HG03378 (cell line): ENCODE data around the gene OSBPL7.

ENCODE experiments used
- ATAC-seq: cut with Tn5 transposase; IDR thresholded peaks from one replicate; pipeline ENCODE4 v1.9.1; 2021; ENCODE audit warnings: mild to moderate bottlenecking, moderate library complexity; ENCODE audit not compliant: unreplicated experiment

OSBPL7 gene

DNA sequence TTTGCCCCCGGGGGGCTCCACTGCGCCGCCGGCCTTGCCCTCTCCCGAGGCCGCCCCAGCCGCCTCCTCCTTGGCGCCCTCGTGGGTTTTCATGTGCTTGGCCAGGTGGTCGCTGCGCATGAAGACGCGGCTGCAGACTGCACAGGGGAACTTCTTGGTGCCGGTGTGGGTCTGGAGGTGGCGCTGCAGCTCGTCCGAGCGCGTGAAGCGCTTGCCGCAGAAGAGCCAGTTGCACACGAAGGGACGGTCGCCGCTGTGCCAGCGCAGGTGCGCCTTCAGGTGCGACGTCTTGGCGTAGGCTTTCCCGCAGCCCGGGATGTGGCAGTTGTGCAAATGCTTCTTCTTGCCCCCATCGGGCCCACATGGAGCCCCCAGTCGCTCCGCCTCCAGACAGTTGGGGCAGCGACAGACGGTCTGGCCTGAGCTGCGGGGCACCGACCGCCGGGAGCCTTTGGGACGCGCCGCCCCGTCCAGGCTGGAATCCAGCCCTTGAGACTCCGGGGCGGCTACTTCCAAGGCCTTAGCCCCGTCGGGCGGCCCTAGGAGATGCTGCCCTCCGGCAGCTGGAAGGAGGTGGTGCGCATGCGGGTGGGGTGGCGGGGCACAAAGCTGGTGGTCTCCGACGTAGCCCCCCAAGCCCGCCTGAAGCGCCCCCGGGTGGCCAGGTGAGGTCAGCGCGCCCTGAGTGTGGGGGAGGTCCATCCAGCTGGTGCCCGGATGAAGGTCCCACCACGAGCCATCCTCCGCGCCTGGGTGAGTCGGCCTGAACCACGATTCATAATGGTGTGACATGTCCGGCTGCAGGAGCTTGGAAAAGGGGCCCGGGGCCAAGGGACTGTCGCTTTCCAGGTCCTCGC is 26.0 kb upstream of the OSBPL7 start:
- ATAC-seq = no peak

DNA sequence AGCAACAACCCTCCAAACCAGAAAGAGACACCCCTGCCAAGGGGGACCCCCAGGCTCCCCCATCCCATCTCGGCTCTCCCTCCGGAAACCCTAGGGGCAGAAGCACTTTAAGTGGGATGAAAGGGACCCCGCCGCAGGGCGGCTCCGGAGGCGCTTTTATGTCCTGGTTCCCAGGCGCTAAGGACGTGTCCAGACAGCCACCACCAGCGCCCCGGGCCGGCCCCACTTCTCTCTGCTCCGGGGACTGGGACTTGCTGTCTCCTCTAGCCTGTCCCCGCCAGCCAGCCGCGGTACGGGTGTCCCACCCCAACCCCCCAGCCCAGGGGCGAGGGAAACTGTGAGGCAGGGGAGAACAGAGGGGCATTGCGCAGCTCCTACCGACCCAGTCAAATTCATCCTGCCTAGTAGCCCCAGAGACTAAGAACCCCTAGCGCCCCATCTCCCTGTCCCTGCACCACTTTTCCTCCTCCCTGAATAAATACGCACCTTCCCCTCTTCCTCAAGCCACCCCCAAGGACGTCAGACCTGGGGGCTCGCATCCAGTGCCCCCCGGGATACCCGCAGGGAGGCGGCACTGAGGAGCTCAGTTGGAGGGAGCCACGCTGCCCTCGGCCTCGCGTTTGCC is 25.2 kb upstream of the OSBPL7 start:
- ATAC-seq = no peak

DNA sequence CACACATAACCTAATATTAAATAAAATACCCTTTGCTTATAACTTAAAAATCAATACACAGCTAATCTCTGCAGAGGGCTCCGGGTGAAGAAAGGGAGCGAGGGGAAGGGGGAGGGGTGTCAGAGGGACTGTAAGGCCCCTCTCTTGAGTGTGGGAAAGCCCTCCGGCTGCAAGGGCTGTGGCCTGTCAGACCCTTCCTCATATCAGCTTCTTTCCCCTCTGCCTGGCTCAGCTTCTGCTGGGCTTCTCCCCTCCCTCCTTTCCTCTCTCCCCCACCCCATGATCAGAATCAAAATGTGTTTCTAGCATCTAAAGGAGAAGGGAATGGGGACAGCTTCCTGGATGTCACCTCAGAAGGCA is 24.1 kb upstream of the OSBPL7 start:
- no peak for ATAC-seq

DNA sequence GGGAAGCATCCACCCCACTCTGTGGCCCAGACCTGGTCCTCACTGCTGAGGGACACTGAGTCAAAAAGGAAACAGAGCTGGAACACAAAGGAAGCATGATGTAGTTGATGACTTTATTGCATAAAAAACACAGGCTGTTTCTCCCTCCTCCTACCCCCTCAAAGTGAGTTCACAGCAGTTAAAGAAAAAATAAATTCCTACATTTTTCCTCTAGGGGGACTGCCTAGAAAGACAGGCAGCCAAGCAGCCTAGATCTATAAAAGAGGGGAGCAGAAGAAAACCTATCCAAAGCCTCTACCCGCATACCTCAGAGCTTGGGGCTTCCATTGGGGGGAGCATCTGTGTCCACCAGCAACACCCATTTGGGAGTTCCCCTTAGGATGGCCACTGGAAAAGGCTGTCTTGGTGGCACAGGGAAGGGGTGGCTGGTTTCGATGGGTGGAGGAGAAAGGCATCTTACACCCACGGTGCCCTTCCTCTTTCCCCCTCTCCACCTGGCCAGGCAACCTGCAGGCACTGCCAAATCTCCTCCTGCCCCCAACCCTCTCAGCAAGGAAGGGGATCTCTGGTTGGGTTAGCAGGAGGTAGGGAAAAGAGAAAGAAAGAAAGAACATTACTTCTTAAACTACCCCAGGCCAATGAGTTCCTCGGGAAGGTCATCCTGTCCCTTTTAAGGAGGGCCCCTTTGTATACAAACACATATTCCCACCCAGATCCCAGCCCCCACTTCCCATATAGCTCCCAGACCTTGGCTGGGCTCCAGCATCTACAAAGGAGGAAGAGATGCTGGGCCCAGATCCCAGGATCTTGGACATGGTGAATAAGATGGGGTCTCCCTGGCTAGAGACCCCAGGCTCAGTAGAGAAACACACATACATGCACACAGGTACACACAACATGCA is 23.5 kb upstream of the OSBPL7 start:
- ATAC-seq = no peak

DNA sequence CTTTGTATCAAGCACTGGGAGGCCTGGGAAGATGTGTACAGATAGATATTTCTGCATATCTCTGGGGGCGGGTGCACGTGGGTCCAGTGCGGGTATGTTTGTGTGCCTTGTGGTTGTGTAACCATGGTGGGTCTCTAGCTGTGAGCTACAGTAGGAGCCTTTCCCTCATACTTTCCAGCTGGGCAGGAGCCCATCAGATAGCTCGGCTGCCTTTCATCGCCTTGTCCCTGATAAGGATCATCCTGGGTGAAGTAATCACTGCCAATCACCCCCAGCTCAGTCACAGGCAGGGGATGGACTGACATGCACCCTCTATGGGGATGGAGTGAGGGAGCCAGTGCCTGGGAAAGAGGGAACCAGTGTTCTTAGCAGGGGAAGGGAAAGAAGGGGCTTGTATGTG is 22.6 kb upstream of the OSBPL7 start:
- no peak for ATAC-seq

DNA sequence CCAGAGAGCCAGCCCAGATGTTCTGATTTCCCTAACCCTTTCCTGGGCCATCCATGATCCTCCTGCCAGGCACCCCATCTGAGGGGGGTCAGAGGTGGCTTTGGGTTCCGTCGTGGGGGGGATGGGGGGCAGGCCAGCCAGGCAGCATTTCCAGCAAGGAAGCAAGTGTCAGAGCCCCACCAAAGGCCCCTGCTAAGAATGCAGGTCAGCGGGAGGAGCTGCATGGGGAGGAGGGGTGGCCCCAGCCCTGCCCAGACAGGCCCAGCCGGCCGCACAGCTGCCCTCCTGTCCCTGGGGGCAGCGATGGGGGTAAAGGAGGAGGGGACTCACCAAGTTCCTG is 21.8 kb upstream of the OSBPL7 start:
- no peak for ATAC-seq

DNA sequence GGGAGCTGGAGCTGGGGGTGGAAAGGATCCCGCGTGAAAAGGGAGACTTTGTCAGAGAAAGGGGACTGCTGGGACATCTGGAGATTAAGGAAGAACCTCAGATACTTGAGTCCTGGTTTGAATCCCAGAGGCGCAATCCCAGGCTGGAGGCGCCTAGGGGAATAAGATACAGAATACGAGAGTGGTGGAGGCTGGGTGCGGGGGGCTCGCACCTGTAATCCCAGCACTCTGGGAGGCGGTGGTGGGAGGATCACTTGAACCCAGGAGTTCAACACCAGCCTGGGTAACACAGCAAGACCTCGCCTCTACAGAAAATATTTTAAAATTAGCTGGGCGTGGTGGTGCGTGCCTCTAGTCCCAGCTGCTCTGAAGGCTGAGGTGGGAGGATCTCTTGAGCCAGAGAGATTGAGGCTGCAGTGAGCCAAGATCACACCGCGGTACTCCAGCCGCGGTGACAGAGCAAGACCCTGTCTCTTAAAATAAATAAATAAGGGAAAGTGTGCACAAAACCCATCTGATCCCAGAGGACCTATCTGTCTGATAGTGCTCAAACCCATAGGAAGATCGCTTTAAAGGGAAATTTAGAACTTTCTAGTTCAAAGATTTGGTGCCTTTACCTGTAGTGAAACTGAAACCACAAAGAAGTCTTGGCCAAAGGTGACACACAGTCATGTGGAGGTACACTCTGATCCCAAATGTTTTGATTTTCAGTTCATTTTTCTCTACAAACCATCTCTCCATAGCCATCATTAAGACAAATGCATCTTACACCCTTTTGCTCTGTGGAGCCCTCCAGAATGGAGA is 20.1 kb upstream of the OSBPL7 start:
- ATAC-seq = peak; percentile 6

DNA sequence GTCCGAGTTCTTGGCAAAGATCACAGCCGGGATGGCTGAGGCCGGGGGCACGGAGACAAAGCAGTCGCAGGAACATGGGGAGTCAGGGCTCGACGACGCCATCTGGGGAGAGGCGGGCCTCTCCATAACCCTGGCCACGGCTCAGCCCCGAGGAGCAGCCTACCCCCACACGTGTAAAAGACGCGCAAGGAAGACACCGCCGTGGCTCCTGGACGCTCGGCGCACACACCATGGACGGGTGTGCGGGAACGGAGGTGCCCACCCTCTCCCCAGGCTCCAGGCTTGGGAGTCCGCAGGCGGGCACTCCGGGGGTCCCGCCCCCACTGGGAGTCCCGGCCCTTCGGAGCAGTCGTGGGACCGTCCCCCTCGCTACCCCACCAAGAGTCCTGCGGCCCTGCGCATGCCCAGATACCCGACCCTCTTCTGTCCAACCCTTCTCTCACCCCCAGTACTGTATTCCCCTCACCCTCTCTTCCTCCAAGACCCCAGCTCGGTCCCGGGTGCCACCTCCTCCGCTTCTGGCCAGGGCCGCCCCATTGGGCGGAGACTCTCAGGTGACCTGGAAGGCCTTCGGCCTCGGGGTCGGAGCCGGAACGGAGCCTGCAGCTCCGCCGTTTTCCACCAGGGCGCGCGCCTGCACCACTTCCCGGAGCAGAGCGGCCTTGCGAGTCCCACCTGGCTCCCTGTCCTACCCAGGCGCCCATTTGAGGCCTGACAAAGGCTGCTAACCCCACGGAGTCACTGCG is 19.3 kb upstream of the OSBPL7 start, which contains the start of gene SCRN2:
SCRN2 (minus strand) TSS at position 532 of the 746 bp plus-strand sequence; CDS start at position 102, 430 bp downstream.
- peak; percentile 71 for ATAC-seq

DNA sequence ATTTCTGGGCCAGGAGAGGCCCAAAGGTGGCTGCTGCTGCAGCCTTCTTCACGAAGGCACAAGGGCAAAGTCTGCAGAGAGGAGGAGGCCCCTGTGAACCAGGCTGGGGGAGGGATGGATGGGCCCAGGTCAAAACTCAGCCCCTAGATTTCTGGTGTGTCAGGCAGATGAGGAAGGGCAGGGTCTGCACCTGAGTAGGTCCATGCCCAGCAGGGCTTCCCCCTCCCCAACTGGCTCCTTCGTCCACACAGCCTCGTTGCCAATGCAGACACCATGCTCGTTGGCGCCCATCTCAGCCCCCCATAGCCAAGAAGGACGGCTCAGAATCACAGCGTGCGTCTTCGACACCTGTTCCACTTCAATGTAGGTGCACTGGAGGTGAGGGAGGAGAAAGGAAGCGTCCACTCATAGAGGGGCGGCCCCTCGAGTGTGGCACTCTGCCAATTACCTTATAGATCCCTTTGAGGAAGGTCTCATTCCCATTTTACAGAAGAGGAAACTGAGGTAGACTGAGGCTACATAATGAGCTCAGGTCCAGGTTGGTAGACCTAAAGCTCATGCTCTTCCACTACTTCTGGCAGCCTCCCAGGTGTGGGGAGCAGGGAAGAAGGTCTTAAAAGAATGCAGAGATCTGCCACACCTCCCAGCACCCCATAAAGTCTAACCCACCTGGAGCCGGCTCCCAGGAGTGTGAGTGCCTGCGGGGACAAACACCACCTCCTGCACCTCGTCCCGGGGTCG is 18.6 kb upstream of the OSBPL7 start:
- no peak for ATAC-seq

DNA sequence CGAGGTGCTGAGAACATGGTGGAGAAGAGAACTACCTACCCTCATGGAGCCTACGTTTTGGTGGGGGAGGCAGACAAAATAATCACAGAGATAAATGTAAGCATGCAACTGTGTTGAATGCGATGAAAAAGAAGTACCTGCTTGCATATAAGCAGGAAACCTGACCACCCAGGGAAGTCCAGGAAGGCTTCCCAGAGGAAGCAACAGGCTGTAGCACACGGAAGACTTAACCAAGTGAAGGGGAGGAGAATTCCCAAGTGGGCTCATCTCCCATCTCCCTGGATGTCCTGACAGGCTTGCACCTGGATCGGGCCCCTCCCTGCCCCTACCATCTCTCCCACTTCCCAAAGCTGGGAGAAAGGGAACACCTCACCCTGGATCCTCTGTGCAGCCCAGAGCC is 17.5 kb upstream of the OSBPL7 start:
- ATAC-seq = no peak

DNA sequence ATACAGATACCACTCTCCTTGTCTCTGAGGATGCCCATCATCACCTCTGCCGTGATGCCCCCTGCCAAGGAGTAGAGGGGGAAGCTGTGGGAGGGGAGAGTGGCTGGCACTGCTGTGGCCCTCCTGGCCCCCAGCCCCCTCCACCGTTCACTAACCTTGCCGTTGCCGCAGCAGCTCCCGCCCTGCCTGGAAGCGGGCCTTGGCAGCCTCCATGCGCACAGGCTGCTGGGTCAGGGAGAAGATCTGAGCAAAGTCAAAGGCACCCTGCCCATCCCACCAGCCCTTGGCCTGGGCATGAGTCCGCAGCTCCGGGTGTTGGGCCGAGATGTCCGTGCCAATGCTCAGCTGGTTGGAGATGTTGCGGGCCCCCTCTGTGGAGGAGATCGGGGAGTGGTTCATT is 17.0 kb upstream of the OSBPL7 start:
- ATAC-seq = no peak

DNA sequence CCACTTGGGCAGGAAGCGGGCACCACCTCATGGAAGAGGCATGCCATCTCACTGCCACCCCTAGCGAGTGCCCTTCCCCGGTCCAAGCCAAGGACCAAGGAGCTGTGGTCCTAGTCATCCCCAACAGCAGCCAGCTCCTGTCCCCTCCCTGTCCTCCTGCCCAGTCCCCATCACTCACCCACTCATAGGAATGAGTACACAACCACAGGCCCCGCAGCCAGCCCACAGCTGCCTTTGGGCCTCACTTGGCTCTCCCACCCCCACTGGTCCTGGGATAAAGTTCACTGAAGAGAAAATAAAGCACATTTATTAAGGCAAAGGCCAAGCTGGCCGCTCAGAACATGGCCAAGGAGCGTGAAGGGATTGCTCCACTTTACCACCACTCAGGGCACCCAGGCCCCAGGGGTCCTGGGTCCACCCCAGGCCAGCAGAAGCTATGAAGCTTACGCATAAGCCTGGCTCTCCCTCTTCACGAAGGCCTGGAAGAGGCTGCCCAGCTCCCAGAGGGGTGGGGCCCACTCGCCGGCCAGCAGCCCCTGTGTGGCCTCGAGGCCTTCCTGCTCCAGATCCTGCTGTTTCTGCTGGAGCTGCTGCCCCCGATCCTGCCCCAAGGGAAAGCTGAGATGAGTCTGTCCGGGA is 15.9 kb upstream of the OSBPL7 start:
- no peak for ATAC-seq

DNA sequence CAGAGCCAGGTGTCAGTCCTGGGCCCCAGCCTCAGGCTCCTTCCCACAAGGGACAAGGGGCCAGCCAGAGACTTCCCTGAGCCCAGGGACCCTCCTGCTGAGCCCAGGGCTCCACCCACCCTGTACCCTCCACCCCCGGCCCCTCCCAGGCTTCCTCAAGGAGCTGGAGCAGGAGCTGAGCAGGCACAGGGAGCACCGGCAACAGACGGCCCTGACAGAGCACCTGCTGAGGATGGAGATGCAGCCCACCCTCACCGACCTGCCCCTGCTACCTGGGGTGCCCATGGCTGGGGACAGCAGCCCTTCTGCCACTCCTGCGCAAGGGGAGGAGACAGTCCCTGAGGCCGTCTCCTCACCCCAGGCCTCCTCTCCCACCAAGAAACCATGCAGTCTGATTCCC is 15.0 kb upstream of the OSBPL7 start:
- ATAC-seq = no peak

DNA sequence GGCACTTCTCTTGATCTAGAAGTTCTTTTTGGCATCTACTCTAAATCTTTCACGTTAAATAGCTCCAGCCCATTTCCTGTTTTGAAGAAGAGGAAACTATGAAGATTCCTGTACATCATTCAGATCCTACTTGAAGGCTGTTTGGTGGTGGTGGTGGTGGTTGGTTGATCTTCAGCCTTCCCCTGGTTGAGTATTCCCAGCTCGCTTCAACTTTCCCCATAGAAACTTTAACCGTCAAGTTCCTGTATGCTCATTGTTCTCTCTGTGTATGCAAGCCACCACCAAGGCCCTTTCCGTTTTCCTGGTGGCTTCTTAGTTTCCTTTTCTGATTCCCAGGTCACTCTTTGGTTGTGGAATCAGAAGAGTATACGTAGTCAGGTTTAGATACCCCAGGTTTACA is 13.2 kb upstream of the OSBPL7 start:
- ATAC-seq = no peak

DNA sequence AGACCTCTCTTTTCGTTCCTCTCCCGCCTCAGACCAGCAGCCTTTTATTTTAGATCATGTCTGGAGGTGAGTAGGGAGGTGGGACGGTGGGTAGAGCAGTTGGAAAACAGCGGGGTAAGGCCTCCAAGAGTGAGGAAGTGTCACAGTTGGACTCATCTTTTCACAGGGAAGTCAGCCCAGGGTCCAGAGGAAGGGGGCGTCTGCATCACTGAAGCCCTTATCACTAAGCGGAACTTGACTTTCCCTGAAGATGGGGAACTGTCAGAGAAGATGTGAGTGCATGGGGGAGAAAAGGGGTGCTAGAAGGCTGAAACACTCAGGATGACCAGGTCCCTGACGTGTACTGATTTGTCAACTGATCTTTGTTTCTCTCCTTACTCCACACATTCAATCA is 10.3 kb upstream of the OSBPL7 start:
- no peak for ATAC-seq

DNA sequence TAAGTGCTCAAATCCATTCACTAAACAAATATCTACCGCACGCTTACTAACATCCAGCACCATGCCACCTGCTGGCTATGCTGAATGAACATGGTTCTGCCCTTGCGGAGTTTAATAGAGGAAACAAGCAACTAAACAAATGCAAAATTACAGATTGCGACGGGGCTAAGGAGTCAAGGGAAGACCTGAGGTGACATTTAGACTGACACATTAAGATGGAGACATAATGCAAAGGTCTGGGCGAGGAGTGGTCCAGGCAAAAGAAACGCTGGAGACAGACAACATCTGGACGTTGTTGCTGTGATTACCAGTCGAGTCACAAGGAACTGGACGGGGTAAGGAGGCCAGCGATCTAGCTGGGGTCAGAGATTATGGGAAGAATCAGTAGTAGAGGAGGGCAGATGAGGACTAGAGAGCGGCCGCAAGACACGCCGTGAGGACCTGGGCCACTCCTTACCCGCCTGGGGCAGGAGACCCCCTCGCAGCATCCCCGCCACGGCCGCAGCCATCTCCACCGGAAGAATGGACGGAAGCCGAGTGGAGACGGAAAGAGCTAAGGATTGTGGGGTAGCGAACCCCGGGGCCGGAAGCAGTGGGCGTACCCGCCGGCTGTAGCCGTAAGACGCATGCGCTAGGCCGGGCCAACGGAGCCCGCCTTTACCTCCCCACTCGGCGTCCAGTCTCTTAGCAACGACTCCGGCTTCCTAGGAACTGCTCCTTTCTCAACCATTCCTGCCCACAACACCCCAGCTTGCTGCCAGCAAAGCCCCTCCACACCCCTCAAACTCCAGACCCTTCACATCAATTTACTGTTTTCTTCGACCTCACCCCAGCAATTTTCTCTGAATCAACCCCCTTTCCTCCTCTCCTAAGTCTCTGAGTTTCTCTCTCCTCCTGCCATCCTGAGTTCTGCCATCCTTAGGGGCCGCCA is 9.7 kb upstream of the OSBPL7 start, which contains the start of the genes LRRC46 and MRPL10:
LRRC46 (plus strand) TSS at position 668 of the 931 bp plus-strand sequence. CDS start 320 bp downstream, outside the sequence.
MRPL10 (minus strand) TSS at position 539 of the 931 bp plus-strand sequence; CDS start at position 509, 30 bp downstream.
- peak; percentile 81 for ATAC-seq

DNA sequence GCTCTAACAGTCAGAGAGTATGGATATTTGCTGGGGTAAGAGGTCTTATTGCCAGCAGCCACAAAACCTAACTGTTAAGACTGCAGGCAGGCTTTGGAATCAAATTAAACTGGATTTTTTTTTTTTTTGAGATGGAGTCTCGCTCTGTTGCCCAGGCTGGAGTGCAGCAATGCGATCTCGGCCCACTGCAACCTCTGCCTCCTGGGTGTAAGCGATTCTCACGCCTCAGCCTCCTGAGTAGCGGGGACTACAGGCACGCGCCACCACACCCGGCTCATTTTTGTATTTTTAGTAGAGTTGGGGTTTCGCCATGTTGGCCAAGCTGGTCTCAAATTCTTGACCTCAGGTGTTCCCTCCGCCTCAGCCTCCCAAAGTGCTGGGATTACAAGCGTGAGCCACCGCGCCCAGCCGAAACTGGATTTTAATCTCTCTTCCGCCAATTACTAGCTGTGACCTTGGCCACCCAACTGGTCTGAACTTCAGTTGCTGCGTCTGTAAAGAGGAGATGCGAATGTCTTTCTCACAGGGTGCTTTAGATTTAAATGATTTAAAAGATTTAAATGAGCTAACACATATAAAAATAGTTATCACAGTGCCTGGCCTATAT is 8.9 kb upstream of the OSBPL7 start:
- ATAC-seq = no peak
